Adipocyte (in vitro differentiated cells): ENCODE measurements around the gene FBL.
A peak's percentile ranks its signal among the peaks of the same experiment; 100 is the strongest.

Experiments
- DNase-seq: peaks from one replicate; pipeline ENCODE4 v3.0.0-alpha.2; 2015; ENCODE audit warnings: low read depth
- H3K27me3 ChIP-seq: replicated peaks from 2 replicates; pipeline ENCODE4 v1.7.0; 2013; ENCODE audit warnings: mild to moderate bottlenecking, low read length, moderate library complexity; ENCODE audit not compliant: control insufficient read depth, insufficient read depth
- H3K36me3 ChIP-seq: 2 replicates; pipeline ENCODE4 v1.7.0; 2013; ENCODE audit warnings: low read length, mild to moderate bottlenecking, moderate library complexity; ENCODE audit not compliant: control insufficient read depth, insufficient read depth, severe bottlenecking
- H3K4me1 ChIP-seq: 2 replicates; pipeline ENCODE4 v1.7.0; 2013; ENCODE audit warnings: mild to moderate bottlenecking, low read length, moderate library complexity; ENCODE audit not compliant: control insufficient read depth, insufficient read depth
- H3K4me3 ChIP-seq: 2 replicates; pipeline ENCODE4 v1.7.0; 2013; ENCODE audit warnings: mild to moderate bottlenecking, low read length, moderate library complexity
- H3K9ac ChIP-seq: 2 replicates; pipeline ENCODE4 v1.7.0; 2013; ENCODE audit warnings: mild to moderate bottlenecking, low read length, moderate library complexity
- H3K9me3 ChIP-seq: 2 replicates; pipeline ENCODE4 v1.7.0; 2013; ENCODE audit warnings: mild to moderate bottlenecking, low read length, moderate library complexity; ENCODE audit not compliant: control insufficient read depth

Gene FBL

GRCh38 chr19:39805104-39805503, 41.1 kb downstream of the FBL start:
- Histone ChIP-seq H3K9ac (no peak overlapping the region), H3K4me1 (no peaks in the 10 kb centered on the region), H3K27me3 (peaks cover 15% of the 10 kb centered on the region), H3K9me3 (no peaks in the 10 kb centered on the region), H3K4me3 (no peak overlapping the region), H3K36me3 (no peaks in the 10 kb centered on the region)
- no peak for DNase-seq

GRCh38 chr19:39802958-39803357, 43.2 kb downstream of the FBL start:
- peaks cover 15% of the 10 kb centered on the region for H3K27me3 ChIP-seq
- no peaks in the 10 kb centered on the region for H3K9me3 ChIP-seq
- H3K36me3 ChIP-seq, result no peaks in the 10 kb centered on the region
- no peak overlapping the region for H3K4me3 ChIP-seq
- no peak for DNase-seq
- H3K9ac ChIP-seq, result no peak overlapping the region
- H3K4me1 ChIP-seq, result no peaks in the 10 kb centered on the region

- H3K27me3 ChIP-seq, result peaks cover 18% of the 10 kb centered on the region
- H3K9ac ChIP-seq, result no peak overlapping the region
- no peak overlapping the region for H3K4me3 ChIP-seq
- no peaks in the 10 kb centered on the region for H3K4me1 ChIP-seq
- no peak for DNase-seq
- H3K36me3 ChIP-seq, result no peaks in the 10 kb centered on the region
- no peaks in the 10 kb centered on the region for H3K9me3 ChIP-seq
Observed at GRCh38 chr19:39797083-39797482, 49.1 kb downstream of the FBL start.

GRCh38 chr19:39796000-39796498, 50.1 kb downstream of the FBL start:
- Histone ChIP-seq H3K27me3 (peaks cover 18% of the 10 kb centered on the region), H3K9me3 (no peaks in the 10 kb centered on the region), H3K9ac (no peak overlapping the region), H3K4me1 (no peaks in the 10 kb centered on the region), H3K4me3 (no peak overlapping the region), H3K36me3 (no peaks in the 10 kb centered on the region)
- no peak for DNase-seq

GRCh38 chr19:39795001-39795400, 51.2 kb downstream of the FBL start:
- Histone ChIP-seq H3K9me3 (no peaks in the 10 kb centered on the region), H3K27me3 (peaks cover 18% of the 10 kb centered on the region), H3K4me3 (no peak overlapping the region), H3K36me3 (no peaks in the 10 kb centered on the region), H3K4me1 (no peaks in the 10 kb centered on the region), H3K9ac (no peak overlapping the region)
- DNase-seq, result no peak

GRCh38 chr19:39792999-39793546, 53.1 kb downstream of the FBL start:
- no peaks in the 10 kb centered on the region for H3K9me3 ChIP-seq
- no peak overlapping the region for H3K9ac ChIP-seq
- H3K27me3 ChIP-seq, result peaks cover 18% of the 10 kb centered on the region
- no peaks in the 10 kb centered on the region for H3K36me3 ChIP-seq
- peak; percentile 95 for DNase-seq
- peak overlapping the region; percentile 77 for H3K4me3 ChIP-seq
- no peaks in the 10 kb centered on the region for H3K4me1 ChIP-seq

GRCh38 chr19:39788244-39788643, 57.9 kb downstream of the FBL start:
- Histone ChIP-seq H3K9ac (no peak overlapping the region), H3K4me3 (no peak overlapping the region), H3K36me3 (no peaks in the 10 kb centered on the region), H3K4me1 (no peaks in the 10 kb centered on the region), H3K9me3 (peaks cover 14% of the 10 kb centered on the region), H3K27me3 (peaks cover 18% of the 10 kb centered on the region)
- DNase-seq, result no peak
